Spleen (tissue), 11 donors: ENCODE data around the gene BOK. TPM values are rescaled to one million over a fixed set of nuclear protein-coding genes. Genes with fewer than 3 reads are reported as not detected.

Source experiments
- DNase-seq: peaks from one replicate; pipeline ENCODE4 v3.0.0-alpha.2; 2020
- H3K27ac ChIP-seq, 8 donors: fragments of 200-600 bp; sonication (generic) in 7 of 8; 1 replicate in 4 of 8; 2 replicates in 4 of 8; pipeline versions ENCODE4 v1.5.0 to v1.8.0; 2016 to 2021; ENCODE audit warnings: inconsistent platforms in 4 of 8, mild to moderate bottlenecking in 4 of 8, moderate library complexity in 1 of 8
- H3K27me3 ChIP-seq, 7 donors: fragments of 200-600 bp; sonication (generic) in 6 of 7; replicated peaks in 1 of 7; 1 replicate in 4 of 7; 2 replicates in 3 of 7; pipeline versions ENCODE4 v1.5.0 to v1.8.0; 2016 to 2021; ENCODE audit warnings: inconsistent platforms in 3 of 7, mild to moderate bottlenecking in 1 of 7
- H3K36me3 ChIP-seq, 6 donors: fragments of 200-600 bp; sonication (generic) in 5 of 6; 1 replicate in 4 of 6; 2 replicates in 2 of 6; pipeline versions ENCODE4 v1.5.0 to v1.8.0; 2016 to 2021; ENCODE audit warnings: inconsistent platforms in 2 of 6
- H3K4me1 ChIP-seq, 6 donors: fragments of 200-600 bp; sonication (generic) in 5 of 6; 1 replicate in 3 of 6; 2 replicates in 3 of 6; pipeline versions ENCODE4 v1.5.0 to v1.8.0; 2016 to 2021; ENCODE audit warnings: inconsistent platforms in 3 of 6
- H3K4me3 ChIP-seq, 8 donors: fragments of 200-600 bp; sonication (generic) in 7 of 8; 1 replicate in 4 of 8; 2 replicates in 4 of 8; pipeline versions ENCODE4 v1.5.0 to v1.8.0; 2016 to 2021; ENCODE audit warnings: inconsistent platforms in 4 of 8, mild to moderate bottlenecking in 4 of 8, moderate library complexity in 2 of 8
- H3K9me3 ChIP-seq, 8 donors: fragments of 200-600 bp; sonication (generic) in 7 of 8; 1 replicate in 4 of 8; 2 replicates in 4 of 8; pipeline versions ENCODE4 v1.5.0 to v1.8.0; 2016 to 2021; ENCODE audit warnings: inconsistent platforms in 4 of 8
- POLR2A ChIP-seq, 3 donors: fragments of 450-650 bp; IDR thresholded peaks; one replicate each; pipeline ENCODE4 v1.5.1; 2017; ENCODE audit warnings: antibody characterized with exemption in 3 of 3, mild to moderate bottlenecking in 1 of 3
- POLR2AphosphoS5 ChIP-seq, 3 donors: sonication (generic); formaldehyde crosslinking; IDR thresholded peaks; one replicate each; pipeline ENCODE4 v1.5.1; 2017; ENCODE audit warnings: antibody characterized with exemption in 3 of 3
- WGBS, 5 donors: extraction: QIAGEN DNeasy Blood & Tissue Kit in 3 of 5; methylation state at CpG; one replicate each; pipeline versions ENCODE4 v1.1.5 to v1.1.7; 2013 to 2018; 5-methylcytosine and 5-hydroxymethylcytosine counted together
- intact Hi-C: fragments of 100-400 bp; cut with DNase I; formaldehyde crosslinking; loops from one replicate; pipeline ENCODE4 v1.15.0; 2023; ENCODE audit warnings: low total_unique reads
- polyA plus RNA-seq, 3 donors: library from polyadenylated mRNA; stranded (reverse); fragments of 200-250 nt; gene quantifications; one replicate each; pipeline ENCODE4 v1.2.1, GENCODE V29; 2013
- total RNA-seq, 7 donors: library from RNA; depleted of rRNA in 3 of 7; stranded (reverse); fragments of >200 nt in 3 of 7; fragmentation: NEBNext Ultra II Directional in 4 of 7; extraction: Animal tissue kit (Norgen Biotek cat#: 25700) in 4 of 7; gene quantifications; one replicate each; pipeline versions ENCODE4 v1.1.0 to v1.2.1, GENCODE V29; 2016 to 2021
- TF ChIP-seq, protein P1 (sequence below), 11 experiments: fragments of 200-600 bp in 7 of 11; fragments of 450-650 bp in 4 of 11; sonication (generic) in 4 of 11; IDR thresholded peaks in 8 of 11; conservative IDR thresholded peaks in 3 of 11; 1 replicate in 7 of 11; 2 replicates in 4 of 11; pipeline versions ENCODE4 v1.4.0 to v1.8.0; 2016 to 2021; ENCODE audit warnings: antibody characterized with exemption in 11 of 11, inconsistent platforms in 4 of 11, mild to moderate bottlenecking in 1 of 11
- donor health status: healthy with polysubstance abuse.
- donor health status: DM: no; HTN: no; CAD: no; lungs with moderate emphysema.
- donor health status: DM: no; HTN: no; CAD: no.
- donor health status: Bipolar disorder and iron deficiency.
- donor health status: healthy.
- donor health status: DM: no; HTN: no; CAD: no.
- donor health status: DM: yes; HTN: yes; CAD: no.

The BOK gene
- total and polyA plus RNA-seq, 10 donors: 3.0 to 19.4 (median 7.5) TPM

DNA sequence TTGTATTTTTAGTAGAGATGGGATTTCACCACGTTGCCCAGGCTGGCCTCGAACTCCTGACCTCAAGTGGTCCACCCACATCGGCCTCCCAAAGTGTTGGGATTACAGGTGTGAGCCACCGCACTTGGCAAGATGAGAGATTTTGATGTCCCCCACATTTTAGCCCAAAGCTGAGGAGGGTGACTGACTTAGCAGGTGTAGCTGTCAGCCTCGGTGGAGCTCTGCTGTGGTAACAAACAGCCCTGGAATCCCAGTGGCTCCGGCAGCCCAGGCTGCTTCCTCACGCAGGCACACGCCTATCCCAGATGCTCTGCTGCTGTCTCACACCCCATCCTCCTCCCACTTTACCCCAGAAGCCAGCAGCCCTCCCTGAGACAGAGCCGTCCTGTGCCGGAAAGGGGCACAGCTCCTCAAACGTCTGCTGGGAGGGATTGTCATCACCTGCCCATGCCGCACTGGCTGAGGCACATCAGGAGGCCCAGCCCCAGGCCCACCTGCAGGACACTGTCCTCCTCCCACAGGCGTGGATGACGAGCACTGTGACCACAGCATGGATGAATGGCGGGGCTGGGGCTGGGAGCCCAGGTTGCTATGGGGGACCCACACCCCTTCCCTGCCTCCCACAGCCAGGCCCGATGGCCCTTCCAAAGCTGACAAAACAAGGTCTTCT lies 10.6 kb upstream of the BOK start:
- Histone ChIP-seq H3K4me1 (peaks cover 0 to 15% (median 4%) of the 10 kb centered on the region in 6 donors), H3K9me3 (no peaks in the 10 kb centered on the region), H3K4me3 (no peak overlapping the region), H3K27ac (no peak overlapping the region), H3K36me3 (no peaks in the 10 kb centered on the region), H3K27me3 (peaks cover 0 to 85% (median 9%) of the 10 kb centered on the region in 7 donors)
- peak; percentile 61 for DNase-seq
- TF ChIP-seq POLR2AphosphoS5 (IDR thresholded peaks at IDR 0.05): no peak
- TF ChIP-seq, protein P1, sequence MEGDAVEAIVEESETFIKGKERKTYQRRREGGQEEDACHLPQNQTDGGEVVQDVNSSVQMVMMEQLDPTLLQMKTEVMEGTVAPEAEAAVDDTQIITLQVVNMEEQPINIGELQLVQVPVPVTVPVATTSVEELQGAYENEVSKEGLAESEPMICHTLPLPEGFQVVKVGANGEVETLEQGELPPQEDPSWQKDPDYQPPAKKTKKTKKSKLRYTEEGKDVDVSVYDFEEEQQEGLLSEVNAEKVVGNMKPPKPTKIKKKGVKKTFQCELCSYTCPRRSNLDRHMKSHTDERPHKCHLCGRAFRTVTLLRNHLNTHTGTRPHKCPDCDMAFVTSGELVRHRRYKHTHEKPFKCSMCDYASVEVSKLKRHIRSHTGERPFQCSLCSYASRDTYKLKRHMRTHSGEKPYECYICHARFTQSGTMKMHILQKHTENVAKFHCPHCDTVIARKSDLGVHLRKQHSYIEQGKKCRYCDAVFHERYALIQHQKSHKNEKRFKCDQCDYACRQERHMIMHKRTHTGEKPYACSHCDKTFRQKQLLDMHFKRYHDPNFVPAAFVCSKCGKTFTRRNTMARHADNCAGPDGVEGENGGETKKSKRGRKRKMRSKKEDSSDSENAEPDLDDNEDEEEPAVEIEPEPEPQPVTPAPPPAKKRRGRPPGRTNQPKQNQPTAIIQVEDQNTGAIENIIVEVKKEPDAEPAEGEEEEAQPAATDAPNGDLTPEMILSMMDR (IDR thresholded peaks at IDR 0.05 in 8 of 11, conservative IDR thresholded peaks at IDR 0.05 in 3 of 11): no peak
- TF ChIP-seq POLR2A (IDR thresholded peaks at IDR 0.05): no peak
- 84 to 92% (median 87%) methylated on average over 10 to 16 of the region's 16 CpGs for WGBS, 5 donors
- intact Hi-C loops: no loop called here

DNA sequence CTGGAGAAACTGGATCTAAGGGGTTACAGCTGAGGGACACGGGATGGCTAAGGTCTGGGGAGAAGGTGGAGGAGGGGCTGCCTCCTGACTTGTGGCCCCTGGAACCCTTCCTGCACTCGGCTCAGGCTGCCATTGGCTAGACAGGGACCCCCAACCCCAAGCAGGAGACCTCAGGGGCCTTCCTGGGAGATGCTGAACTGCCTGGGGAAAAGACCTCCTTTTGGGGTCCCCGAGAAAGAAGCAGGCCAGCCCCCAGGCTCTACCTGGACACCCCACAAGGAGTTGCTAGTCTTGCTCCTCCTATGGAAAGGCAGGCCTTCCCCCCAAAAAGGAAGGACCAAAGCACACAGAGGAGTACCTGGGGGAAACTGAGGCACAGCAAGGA lies 10.1 kb upstream of the BOK start:
- peak; percentile 5 for DNase-seq
- 72 to 88% (median 81%) methylated on average over 1 to 3 of the region's 3 CpGs for WGBS, 5 donors
- Histone ChIP-seq H3K36me3 (no peaks in the 10 kb centered on the region), H3K27me3 (peaks cover 0 to 85% (median 9%) of the 10 kb centered on the region in 7 donors), H3K4me1 (peaks cover 0 to 15% (median 4%) of the 10 kb centered on the region in 6 donors), H3K4me3 (no peak overlapping the region), H3K9me3 (no peaks in the 10 kb centered on the region), H3K27ac (no peak overlapping the region)
- TF ChIP-seq POLR2A (IDR thresholded peaks at IDR 0.05) (no peak), POLR2AphosphoS5 (IDR thresholded peaks at IDR 0.05) (no peak)
- TF ChIP-seq, protein P1 (IDR thresholded peaks at IDR 0.05 in 8 of 11, conservative IDR thresholded peaks at IDR 0.05 in 3 of 11): no peak
- intact Hi-C loops: no loop called here

DNA sequence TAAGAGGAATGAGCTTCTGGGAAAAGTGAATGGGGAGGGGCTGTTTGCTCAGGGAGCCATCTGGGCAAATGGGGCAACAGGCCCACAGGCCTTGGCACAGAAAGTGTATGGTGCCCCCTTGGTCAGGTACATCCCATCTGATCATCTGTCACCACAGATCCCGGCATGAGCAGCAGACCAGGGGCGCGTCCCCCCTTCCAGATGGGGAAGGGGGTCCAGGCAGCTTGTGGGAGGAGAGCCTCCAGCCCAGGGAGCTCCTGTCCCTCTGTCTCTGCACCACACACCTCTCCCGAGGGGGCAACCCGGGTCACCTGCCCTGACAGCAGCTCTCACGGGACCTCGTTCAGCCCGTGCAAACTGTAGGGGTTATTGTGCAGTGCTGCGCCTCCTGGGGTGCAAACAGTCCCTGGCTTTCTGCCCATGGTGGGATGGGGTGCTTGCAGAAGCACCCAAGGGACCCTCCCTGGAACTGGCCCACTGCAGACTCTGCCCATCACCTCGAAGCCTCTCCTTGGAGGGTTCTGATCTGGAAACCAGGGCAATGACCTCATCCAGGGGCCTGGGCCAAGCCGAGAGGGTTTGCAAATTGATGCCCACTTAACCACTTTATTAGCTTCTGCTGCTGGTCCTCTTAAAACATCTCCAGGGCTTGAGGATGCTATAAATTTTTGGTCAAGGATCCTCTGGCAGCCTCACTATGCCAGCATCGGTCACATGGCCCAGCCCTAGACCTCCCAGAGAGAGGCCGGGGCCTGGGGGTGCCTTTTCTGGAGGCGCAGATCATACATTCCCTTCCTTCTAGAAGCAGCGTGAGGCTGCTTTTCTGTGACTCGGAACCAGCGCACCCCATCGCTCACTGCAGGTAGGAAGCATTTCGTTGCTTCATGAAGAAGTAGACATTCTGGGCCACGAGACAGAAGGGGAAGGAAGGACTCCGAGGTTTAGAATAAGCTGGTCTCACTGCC lies 7.6 kb upstream of the BOK start:
- no peak for DNase-seq
- Histone ChIP-seq H3K36me3 (no peaks in the 10 kb centered on the region), H3K4me1 (peaks cover 0 to 21% (median 5%) of the 10 kb centered on the region in 6 donors), H3K9me3 (peaks cover 0 to 4% (median 2%) of the 10 kb centered on the region in 8 donors), H3K4me3 (no peak overlapping the region), H3K27me3 (peaks cover 0 to 88% (median 9%) of the 10 kb centered on the region in 7 donors), H3K27ac (no peak overlapping the region)
- no peak for TF ChIP-seq POLR2A (IDR thresholded peaks at IDR 0.05)
- TF ChIP-seq POLR2AphosphoS5 (IDR thresholded peaks at IDR 0.05): no peak
- TF ChIP-seq, protein P1 (IDR thresholded peaks at IDR 0.05 in 8 of 11, conservative IDR thresholded peaks at IDR 0.05 in 3 of 11): no peak
- WGBS, 5 donors: 70 to 76% (median 71%) methylated on average over 21 of the region's 21 CpGs
- intact Hi-C loops: no loop called here
